HepG2 (cell line): ENCODE results near the gene PDIA5. TPM values are rescaled to one million over a fixed set of nuclear protein-coding genes. Genes with fewer than 3 reads are reported as not detected.

Experiments
- ATAC-seq: fragments of 200-7000 bp; cut with Tn5 transposase; 3 replicates; pipeline ENCODE4 v1.9.1; 2020; ENCODE audit warnings: mild to moderate bottlenecking, moderate library complexity
- BruUV-seq: library from RNA; stranded (reverse); fragments of 400-500 nt; replicated peaks from 2 replicates; lab custom pipeline; 2021; lab: Mats Ljungman, UMichigan
- CTCF ChIA-PET: fragments of 300-600 bp; formaldehyde crosslinking; extraction: SDS; loops from one replicate; lab custom pipeline; 2021; ENCODE audit warnings: low total read pairs, inconsistent platforms, low intra/inter-chr PET ratio; lab: Yijun Ruan, JAX
- POLR2A ChIA-PET: fragments of 350-600 bp; sonication (Branson Sonifier 250); formaldehyde crosslinking; loops from one replicate; lab custom pipeline; 2020; ENCODE audit warnings: antibody characterized with exemption, inconsistent platforms; lab: Yijun Ruan, JAX
- DNase-seq: peaks from one replicate; pipeline ENCODE4 v3.0.0-alpha.2; 2015; ENCODE audit warnings: low spot score
- FAIRE-seq: peaks from 3 replicates; lab custom pipeline; 2011; peaks lifted over from hg19 to GRCh38; lab: Jason Lieb, UNC
- H2AFZ ChIP-seq: one replicate; pipeline ENCODE4 v1.6.1; 2011; ENCODE audit warnings: low read length, inconsistent platforms
- H3K27ac ChIP-seq: fragments of 300-600 bp; 3 replicates; pipeline ENCODE4 v1.8.0; 2011; ENCODE audit warnings: mixed run types, mild to moderate bottlenecking, mixed read lengths, low read length, inconsistent platforms; ENCODE audit not compliant: insufficient read depth; ENCODE audit errors: extremely low read length
- H3K27me3 ChIP-seq, 2 experiments: fragments of 200-600 bp in 1 of 2; 2 replicates in 1 of 2; 3 replicates in 1 of 2; pipeline versions ENCODE4 v1.6.0 to v1.8.0; 2011; ENCODE audit warnings: low read length in 2 of 2, mild to moderate bottlenecking in 2 of 2, moderate library complexity in 2 of 2, inconsistent platforms in 1 of 2; ENCODE audit not compliant: insufficient read depth in 2 of 2, control insufficient read depth in 1 of 2
- H3K36me3 ChIP-seq, 2 experiments: fragments of 200-600 bp in 1 of 2; replicated peaks in 1 of 2; 2 replicates in 1 of 2; 3 replicates in 1 of 2; pipeline versions ENCODE4 v1.5.1 to v1.8.0; 2011; ENCODE audit warnings: low read length in 2 of 2, inconsistent platforms in 1 of 2; ENCODE audit not compliant: insufficient read depth in 2 of 2, control insufficient read depth in 1 of 2
- H3K4me1 ChIP-seq: 2 replicates; pipeline ENCODE4 v1.5.1; 2012; ENCODE audit warnings: low read length, inconsistent platforms; ENCODE audit not compliant: insufficient read depth
- H3K4me2 ChIP-seq: 2 replicates; pipeline ENCODE4 v1.6.0; 2011; ENCODE audit warnings: low read depth, low read length, inconsistent platforms
- H3K4me3 ChIP-seq, 3 experiments: fragments of 200-600 bp in 1 of 3; sonication (generic), shearing (Covaris generic) in 1 of 3; replicated peaks in 1 of 3; 2 replicates each; pipeline ENCODE4 v1.5.1; 2011 to 2016; ENCODE audit warnings: low read length in 3 of 3, inconsistent platforms in 2 of 3, low read depth in 2 of 3, mild to moderate bottlenecking in 2 of 3, control low read depth in 1 of 3, mixed read lengths in 1 of 3; ENCODE audit not compliant: insufficient read depth in 1 of 3
- H3K79me2 ChIP-seq: one replicate; pipeline ENCODE4 v1.6.1; 2011; ENCODE audit warnings: low read length, inconsistent platforms; ENCODE audit not compliant: insufficient read depth
- H3K9ac ChIP-seq: 2 replicates; pipeline ENCODE4 v1.6.0; 2011; ENCODE audit warnings: mild to moderate bottlenecking, low read depth, low read length, inconsistent platforms; ENCODE audit not compliant: insufficient read depth
- H3K9me3 ChIP-seq: 2 replicates; pipeline ENCODE4 v1.5.1; 2012; ENCODE audit warnings: mild to moderate bottlenecking, low read length
- H4K20me1 ChIP-seq: 2 replicates; pipeline ENCODE4 v1.6.0; 2011; ENCODE audit warnings: inconsistent platforms, mild to moderate bottlenecking, low read length, moderate library complexity; ENCODE audit not compliant: insufficient read depth
- BCL6 ChIP-seq: IDR thresholded peaks from 2 replicates; pipeline ENCODE4 v1.6.1; 2016; ENCODE audit warnings: missing genetic modification reagents, missing compliant biosample characterization
- CHD4 ChIP-seq: fragments of 200-600 bp; sonication (generic); IDR thresholded peaks from 2 replicates; pipeline ENCODE4 v1.7.0; 2017; ENCODE audit warnings: mild to moderate bottlenecking, low read length, borderline replicate concordance
- EHMT2 ChIP-seq: fragments of 200-600 bp; sonication (generic); IDR thresholded peaks from 2 replicates; pipeline ENCODE4 v1.7.0; 2017; ENCODE audit warnings: antibody characterized with exemption, low read depth, low read length, borderline replicate concordance
- GATA4 ChIP-seq: sonication (generic); IDR thresholded peaks from 2 replicates; pipeline ENCODE4 v1.6.1; 2016; ENCODE audit warnings: antibody characterized with exemption, low read depth, borderline replicate concordance
- HCFC1 ChIP-seq: fragments of 150-350 bp; IDR thresholded peaks from 2 replicates; pipeline ENCODE4 v1.6.1; 2014; ENCODE audit warnings: low read depth, low read length
- JUNB ChIP-seq: sonication (generic); formaldehyde crosslinking; IDR thresholded peaks from 2 replicates; pipeline ENCODE4 v1.8.0; 2022; ENCODE audit warnings: missing genetic modification reagents, mild to moderate bottlenecking, borderline replicate concordance
- MIXL1 ChIP-seq: IDR thresholded peaks from 2 replicates; pipeline ENCODE4 v1.6.1; 2016
- NFE2L2 ChIP-seq: fragments of 150-350 bp; IDR thresholded peaks from 2 replicates; pipeline ENCODE4 v1.6.1; 2014; ENCODE audit warnings: low read length
- PAF1 ChIP-seq: IDR thresholded peaks from 2 replicates; pipeline ENCODE4 v1.6.1; 2016; ENCODE audit warnings: missing genetic modification reagents, missing compliant biosample characterization
- POLR2AphosphoS2 ChIP-seq: IDR thresholded peaks from 2 replicates; pipeline ENCODE4 v1.6.1; 2011; ENCODE audit warnings: low read depth, low read length, improper control_type of control experiment
- RFXAP ChIP-seq: sonication (generic); formaldehyde crosslinking; IDR thresholded peaks from 2 replicates; pipeline ENCODE4 v1.4.0; 2020; ENCODE audit warnings: missing genetic modification reagents, borderline replicate concordance
- SIN3B ChIP-seq: fragments of 150-350 bp; IDR thresholded peaks from 2 replicates; pipeline ENCODE4 v1.6.1; 2014; ENCODE audit warnings: low read length
- SMARCE1 ChIP-seq: fragments of 450-650 bp; IDR thresholded peaks from 2 replicates; pipeline ENCODE4 v1.6.1; 2017; ENCODE audit warnings: borderline replicate concordance
- SRSF1 ChIP-seq: fragments of 200-400 bp; formaldehyde crosslinking; optimal IDR thresholded peaks from 2 replicates; pipeline ENCODE3; 2017; ENCODE audit warnings: mild to moderate bottlenecking, low read depth, low read length, moderate library complexity
- STAT6 ChIP-seq: sonication (generic); formaldehyde crosslinking; IDR thresholded peaks from 2 replicates; pipeline ENCODE4 v1.4.0; 2020; ENCODE audit warnings: missing genetic modification reagents, mild to moderate bottlenecking, borderline replicate concordance
- ZBTB7B ChIP-seq: sonication (generic); formaldehyde crosslinking; IDR thresholded peaks from 2 replicates; pipeline ENCODE4 v1.4.0; 2020; ENCODE audit warnings: missing genetic modification reagents
- ZSCAN31 ChIP-seq: sonication (generic); formaldehyde crosslinking; IDR thresholded peaks from 2 replicates; pipeline ENCODE4 v1.5.0; 2020; ENCODE audit warnings: low read depth, mild to moderate bottlenecking, missing genetic modification reagents
- WGBS: methylation state at CpG from one replicate; pipeline ENCODE4 v1.1.6; 2017; ENCODE audit warnings: low lambda C conversion rate; 5-methylcytosine and 5-hydroxymethylcytosine counted together
- in situ Hi-C: cut with HindIII; loops from 2 replicates; pipeline ENCODE4 v1.10.0; 2017; ENCODE audit warnings: low pct_unique_long_range_greater_than_20kb; ENCODE audit not compliant: extremely low pct_ligation_motif_present
- intact Hi-C: fragments of 100-400 bp; cut with micrococcal nuclease; formaldehyde crosslinking; loops from one replicate; pipeline ENCODE4 v1.10.0; 2022; ENCODE audit not compliant: unreplicated experiment
- polyA plus RNA-seq, 8 experiments: library from polyadenylated mRNA; depleted of rRNA in 3 of 8; stranded (reverse) in 7 of 8; unstranded in 1 of 8; fragments of >200 nt; fragmentation: Illumina TruSeq in 4 of 8; extraction: Trizol in 4 of 8; gene quantifications; 2 replicates each; pipeline versions ENCODE4 v1.2.1 to v1.2.3, GENCODE V29; 2011 to 2016; ENCODE audit warnings: low read depth in 4 of 8, missing spikeins in 1 of 8, mixed read lengths in 1 of 8; ENCODE audit not compliant: insufficient read depth in 1 of 8
- total RNA-seq, 5 experiments: library from RNA; depleted of rRNA; stranded (reverse); fragments of >200 nt; fragmentation: Illumina TruSeq; extraction: Trizol; gene quantifications; 2 replicates each; pipeline ENCODE4 v1.2.3, GENCODE V29; 2016; ENCODE audit warnings: low read depth in 1 of 5
- TF ChIP-seq, protein P1 (sequence below), 2 experiments: sonication (generic) in 1 of 2; formaldehyde crosslinking in 1 of 2; IDR thresholded peaks; 2 replicates each; pipeline versions ENCODE4 v1.4.0 to v1.6.1; 2016 to 2020; ENCODE audit warnings: borderline replicate concordance in 1 of 2, low read depth in 1 of 2, mild to moderate bottlenecking in 1 of 2, missing genetic modification reagents in 1 of 2
- TF ChIP-seq, protein P2 (sequence below): sonication (generic); formaldehyde crosslinking; IDR thresholded peaks from 2 replicates; pipeline ENCODE4 v1.4.0; 2020; ENCODE audit warnings: missing genetic modification reagents, low read depth, mild to moderate bottlenecking, borderline replicate concordance

Gene PDIA5
- total and polyA plus RNA-seq, 2 of the 13 experiments (the other 11 are each of a cell fraction or from before 2014, with no cell fraction given) = 51.3 to 74.3 TPM

- Histone ChIP-seq H3K27ac (no peak overlapping the region), H3K4me3 (no peak overlapping the region), H3K9me3 (no peaks in the 10 kb centered on the region), H3K4me1 (peaks cover 5% of the 10 kb centered on the region; the same call in 1 of the 2 replicates), H3K27me3 (no peaks in the 10 kb centered on the region)
- in situ Hi-C loops = no loop called here
- CTCF ChIA-PET = no interaction called here
- no peak for ATAC-seq
- TF ChIP-seq STAT6 = no peak
- TF ChIP-seq ZBTB7B (CRISPR knock-in tag) = no peak
- no peak for TF ChIP-seq RFXAP (CRISPR knock-in tag)
- TF ChIP-seq HCFC1 = no peak
- no peak for TF ChIP-seq ZSCAN31 (CRISPR knock-in tag)
- TF ChIP-seq, protein P1, sequence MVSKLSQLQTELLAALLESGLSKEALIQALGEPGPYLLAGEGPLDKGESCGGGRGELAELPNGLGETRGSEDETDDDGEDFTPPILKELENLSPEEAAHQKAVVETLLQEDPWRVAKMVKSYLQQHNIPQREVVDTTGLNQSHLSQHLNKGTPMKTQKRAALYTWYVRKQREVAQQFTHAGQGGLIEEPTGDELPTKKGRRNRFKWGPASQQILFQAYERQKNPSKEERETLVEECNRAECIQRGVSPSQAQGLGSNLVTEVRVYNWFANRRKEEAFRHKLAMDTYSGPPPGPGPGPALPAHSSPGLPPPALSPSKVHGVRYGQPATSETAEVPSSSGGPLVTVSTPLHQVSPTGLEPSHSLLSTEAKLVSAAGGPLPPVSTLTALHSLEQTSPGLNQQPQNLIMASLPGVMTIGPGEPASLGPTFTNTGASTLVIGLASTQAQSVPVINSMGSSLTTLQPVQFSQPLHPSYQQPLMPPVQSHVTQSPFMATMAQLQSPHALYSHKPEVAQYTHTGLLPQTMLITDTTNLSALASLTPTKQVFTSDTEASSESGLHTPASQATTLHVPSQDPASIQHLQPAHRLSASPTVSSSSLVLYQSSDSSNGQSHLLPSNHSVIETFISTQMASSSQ (IDR thresholded peaks at IDR 0.05; ENCODE audit: low read depth) = no peak
- TF ChIP-seq, protein P1 (CRISPR knock-in tag; IDR thresholded peaks at IDR 0.05; ENCODE audit: borderline replicate concordance) = no peak
- no peak for TF ChIP-seq SMARCE1
- no peak for TF ChIP-seq EHMT2
- no peak for TF ChIP-seq POLR2AphosphoS2
- TF ChIP-seq PAF1 = no peak
- no peak for TF ChIP-seq GATA4
- no peak for TF ChIP-seq JUNB (CRISPR knock-in tag)
- no peak for TF ChIP-seq NFE2L2
- TF ChIP-seq SIN3B = no peak
- TF ChIP-seq, protein P2, sequence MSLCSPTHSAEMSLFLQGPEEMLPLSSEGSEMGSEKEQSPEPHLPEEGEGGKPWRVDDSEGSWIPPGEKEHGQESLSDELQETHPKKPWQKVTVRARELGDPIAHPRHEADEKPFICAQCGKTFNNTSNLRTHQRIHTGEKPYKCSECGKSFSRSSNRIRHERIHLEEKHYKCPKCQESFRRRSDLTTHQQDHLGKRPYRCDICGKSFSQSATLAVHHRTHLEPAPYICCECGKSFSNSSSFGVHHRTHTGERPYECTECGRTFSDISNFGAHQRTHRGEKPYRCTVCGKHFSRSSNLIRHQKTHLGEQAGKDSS (CRISPR knock-in tag) = no peak
- TF ChIP-seq MIXL1 = no peak
- TF ChIP-seq CHD4 = no peak
- no peak for TF ChIP-seq BCL6 (CRISPR knock-in tag)
- no peak for TF ChIP-seq SRSF1
- TF ChIP-seq, all 625 proteins: peak for 0
- no peak overlapping the region for H3K4me2 ChIP-seq
- no peak for DNase-seq
- 98% methylated on average over 4 of the region's 4 CpGs for WGBS
- H4K20me1 ChIP-seq = peaks cover 2% of the 10 kb centered on the region
- no TSS peak for BruUV-seq
- intact Hi-C loops = no loop called here
- H3K79me2 ChIP-seq = no peaks in the 10 kb centered on the region
- H3K9ac ChIP-seq = no peak overlapping the region
- no peak for FAIRE-seq
- POLR2A ChIA-PET = no interaction called here
- H3K36me3 ChIP-seq = peaks cover 41 to 87% of the 10 kb centered on the region in 2 experiments
- H2AFZ ChIP-seq = no peak overlapping the region
Observed at GRCh38 chr3:123119388-123119787, 52.6 kb downstream of the PDIA5 start.
